HG03521 (cell line): ENCODE results near the gene VAC14.
"Not testable (repeated sequence)": the region's sequence is repeated elsewhere in the genome, so short reads cannot be mapped to it uniquely, and the experiment has no call there.

ENCODE experiments used
- ATAC-seq: cut with Tn5 transposase; IDR thresholded peaks from one replicate; pipeline ENCODE4 v1.9.1; 2021; ENCODE audit warnings: mild to moderate bottlenecking, moderate library complexity; ENCODE audit not compliant: unreplicated experiment

Gene VAC14

GRCh38 chr16:70745536-70746025, 55.4 kb downstream of the VAC14 start:
- ATAC-seq, result no peak

- ATAC-seq, result no peak
Observed at GRCh38 chr16:70744366-70744765, 56.6 kb downstream of the VAC14 start.

- ATAC-seq, result no peak
Observed at GRCh38 chr16:70743791-70744190, 57.2 kb downstream of the VAC14 start.

- not testable (repeated sequence) for ATAC-seq
Observed at GRCh38 chr16:70742967-70743366, 58.0 kb downstream of the VAC14 start.

GRCh38 chr16:70741783-70742125, 59.2 kb downstream of the VAC14 start:
- ATAC-seq, result no peak

GRCh38 chr16:70740914-70741782, 59.8 kb downstream of the VAC14 start:
- no peak for ATAC-seq

- ATAC-seq, result no peak
Observed at GRCh38 chr16:70740174-70740913, 60.6 kb downstream of the VAC14 start.

- ATAC-seq, result no peak
Observed at GRCh38 chr16:70739389-70739788, 61.6 kb downstream of the VAC14 start.

- ATAC-seq, result no peak
Observed at GRCh38 chr16:70738083-70738977, 62.6 kb downstream of the VAC14 start.

GRCh38 chr16:70737377-70738082, 63.4 kb downstream of the VAC14 start:
- ATAC-seq, result peak; percentile 92

GRCh38 chr16:70736465-70737376, 64.2 kb downstream of the VAC14 start:
- ATAC-seq, result no peak

GRCh38 chr16:70735141-70735979, 65.6 kb downstream of the VAC14 start:
- ATAC-seq, result no peak

GRCh38 chr16:70734522-70735095, 66.3 kb downstream of the VAC14 start:
- no peak for ATAC-seq

- ATAC-seq, result no peak
Observed at GRCh38 chr16:70730944-70731343, 70.0 kb downstream of the VAC14 start.

GRCh38 chr16:70730031-70730430, 70.9 kb downstream of the VAC14 start:
- ATAC-seq, result no peak

- no peak for ATAC-seq
Observed at GRCh38 chr16:70729292-70729691, 71.7 kb downstream of the VAC14 start.

GRCh38 chr16:70728150-70728549, 72.8 kb downstream of the VAC14 start:
- ATAC-seq, result no peak

GRCh38 chr16:70726892-70727361, 74.0 kb downstream of the VAC14 start:
- ATAC-seq, result no peak
